HG02884 (cell line): ENCODE data around the gene SMIM5.

Source experiments
- ATAC-seq: cut with Tn5 transposase; IDR thresholded peaks from one replicate; pipeline ENCODE4 v1.9.1; 2021; ENCODE audit warnings: mild to moderate bottlenecking, moderate library complexity; ENCODE audit not compliant: unreplicated experiment

Gene SMIM5

GRCh38 chr17:75602644-75603043, 30.6 kb upstream of the SMIM5 start:
- ATAC-seq, result no peak

- no peak for ATAC-seq
Measured at GRCh38 chr17:75603123-75603522, 30.1 kb upstream of the SMIM5 start.

- ATAC-seq, result no peak
Measured at GRCh38 chr17:75604034-75604695, 29.1 kb upstream of the SMIM5 start.

GRCh38 chr17:75605790-75606189, 27.4 kb upstream of the SMIM5 start:
- no peak for ATAC-seq

- ATAC-seq, result no peak
Measured at GRCh38 chr17:75607086-75607485, 26.1 kb upstream of the SMIM5 start.

- no peak for ATAC-seq
Measured at GRCh38 chr17:75610103-75610984, 22.9 kb upstream of the SMIM5 start.

GRCh38 chr17:75611851-75612429, 21.3 kb upstream of the SMIM5 start:
- ATAC-seq, result no peak

GRCh38 chr17:75612906-75613626, 20.2 kb upstream of the SMIM5 start:
- no peak for ATAC-seq

- ATAC-seq, result no peak
Measured at GRCh38 chr17:75614006-75614405, 19.2 kb upstream of the SMIM5 start.

- ATAC-seq, result no peak
Measured at GRCh38 chr17:75614556-75615270, 18.5 kb upstream of the SMIM5 start.

- ATAC-seq, result no peak
Measured at GRCh38 chr17:75615301-75615700, 17.9 kb upstream of the SMIM5 start.

GRCh38 chr17:75616521-75617122, 16.6 kb upstream of the SMIM5 start:
- ATAC-seq, result no peak

GRCh38 chr17:75617218-75617617, 16.0 kb upstream of the SMIM5 start:
- no peak for ATAC-seq

- ATAC-seq, result no peak
Measured at GRCh38 chr17:75617675-75618074, 15.6 kb upstream of the SMIM5 start.

- ATAC-seq, result no peak
Measured at GRCh38 chr17:75619506-75620431, 13.5 kb upstream of the SMIM5 start.

- no peak for ATAC-seq
Measured at GRCh38 chr17:75621489-75621888, 11.7 kb upstream of the SMIM5 start.

- ATAC-seq, result no peak
Measured at GRCh38 chr17:75622076-75622475, 11.2 kb upstream of the SMIM5 start.

GRCh38 chr17:75622771-75623273, 10.4 kb upstream of the SMIM5 start:
- ATAC-seq, result no peak

GRCh38 chr17:75623386-75623785, 9.8 kb upstream of the SMIM5 start:
- no peak for ATAC-seq
